HG03139 (cell line): Measurements from ENCODE around the gene ANO6.

ENCODE experiments used
- ATAC-seq: cut with Tn5 transposase; IDR thresholded peaks from one replicate; pipeline ENCODE4 v1.9.1; 2021; ENCODE audit not compliant: unreplicated experiment

The ANO6 gene

GRCh38 chr12:45209784-45210183, 6.1 kb upstream of the ANO6 start:
- ATAC-seq, result no peak

GRCh38 chr12:45212064-45212463, 3.8 kb upstream of the ANO6 start:
- no peak for ATAC-seq

GRCh38 chr12:45213107-45213506, 2.8 kb upstream of the ANO6 start:
- no peak for ATAC-seq

GRCh38 chr12:45214071-45214470, 1.8 kb upstream of the ANO6 start:
- ATAC-seq, result no peak

GRCh38 chr12:45214749-45215418, 1.0 kb upstream of the ANO6 start:
- ATAC-seq, result no peak

- peak; percentile 32 for ATAC-seq
These were observed 511 bp downstream of the ANO6 start for GRCh38 chr12:45216230-45216982.

- ATAC-seq, result no peak
These were observed 1.1 kb downstream of the ANO6 start for GRCh38 chr12:45216983-45217485.

GRCh38 chr12:45217846-45218245, 2.0 kb downstream of the ANO6 start:
- ATAC-seq, result no peak

GRCh38 chr12:45219621-45220020, 3.7 kb downstream of the ANO6 start:
- ATAC-seq, result no peak

- no peak for ATAC-seq
These were observed 4.6 kb downstream of the ANO6 start for GRCh38 chr12:45220363-45220931.

GRCh38 chr12:45220969-45221368, 5.1 kb downstream of the ANO6 start:
- ATAC-seq, result no peak

GRCh38 chr12:45223868-45224267, 8.0 kb downstream of the ANO6 start:
- no peak for ATAC-seq

- ATAC-seq, result no peak
These were observed 8.4 kb downstream of the ANO6 start for GRCh38 chr12:45224311-45224710.

- ATAC-seq, result no peak
These were observed 10.1 kb downstream of the ANO6 start for GRCh38 chr12:45226021-45226420.

GRCh38 chr12:45227316-45228067, 11.6 kb downstream of the ANO6 start:
- no peak for ATAC-seq

GRCh38 chr12:45231515-45232145, 15.7 kb downstream of the ANO6 start:
- no peak for ATAC-seq

- ATAC-seq, result no peak
These were observed 16.4 kb downstream of the ANO6 start for GRCh38 chr12:45232146-45232755.

- peak; percentile 42 for ATAC-seq
These were observed 17.0 kb downstream of the ANO6 start for GRCh38 chr12:45232756-45233372.

- ATAC-seq, result no peak
These were observed 18.4 kb downstream of the ANO6 start for GRCh38 chr12:45234139-45234865.
